Tibial nerve (tissue), 4 donors: Measurements from ENCODE around the gene FBN2. TPM values are rescaled to one million over a fixed set of nuclear protein-coding genes. Genes with fewer than 3 reads are reported as not detected.

Experiments used
- DNase-seq, 2 donors: peaks; one replicate each; pipeline ENCODE4 v3.0.0-alpha.2; 2019; ENCODE audit warnings: low spot score in 2 of 2
- H3K27ac ChIP-seq, 4 donors: fragments of 200-600 bp; sonication (generic) in 3 of 4; one replicate each; pipeline ENCODE4 v1.5.1; 2017 to 2019; ENCODE audit warnings: mild to moderate bottlenecking in 1 of 4
- H3K27me3 ChIP-seq, 2 donors: fragments of 200-600 bp; sonication (generic) in 1 of 2; one replicate each; pipeline versions ENCODE4 v1.5.1 to v1.6.0; 2017 to 2019
- H3K36me3 ChIP-seq, 3 donors: fragments of 200-600 bp; sonication (generic); one replicate each; pipeline ENCODE4 v1.5.1; 2018 to 2019
- H3K4me1 ChIP-seq, 4 donors: fragments of 200-600 bp; sonication (generic) in 3 of 4; one replicate each; pipeline ENCODE4 v1.5.1; 2017 to 2019
- H3K4me3 ChIP-seq, 4 donors: fragments of 200-600 bp; sonication (generic) in 3 of 4; one replicate each; pipeline ENCODE4 v1.5.1; 2017 to 2019; ENCODE audit warnings: mild to moderate bottlenecking in 1 of 4, moderate library complexity in 1 of 4
- H3K9me3 ChIP-seq, 4 donors: fragments of 200-600 bp; sonication (generic) in 3 of 4; one replicate each; pipeline ENCODE4 v1.5.1; 2017 to 2019
- CTCF ChIP-seq, 5 experiments: fragments of 200-600 bp in 3 of 5; fragments of 450-650 bp in 2 of 5; sonication (generic) in 3 of 5; IDR thresholded peaks; one replicate each; pipeline ENCODE4 v1.5.1; 2016 to 2019; ENCODE audit warnings: antibody characterized with exemption in 5 of 5, mild to moderate bottlenecking in 3 of 5, moderate library complexity in 2 of 5
- EP300 ChIP-seq, 2 donors: sonication (generic); formaldehyde crosslinking; IDR thresholded peaks; one replicate each; pipeline ENCODE4 v1.6.1; 2017; ENCODE audit warnings: antibody characterized with exemption in 2 of 2, mild to moderate bottlenecking in 1 of 2
- POLR2A ChIP-seq, 2 donors: fragments of 450-650 bp; IDR thresholded peaks; one replicate each; pipeline ENCODE4 v1.6.1; 2017; ENCODE audit warnings: antibody characterized with exemption in 2 of 2, mild to moderate bottlenecking in 2 of 2, moderate library complexity in 2 of 2
- WGBS, 2 donors: methylation state at CpG; one replicate each; pipeline ENCODE4 v1.1.5; 2018; 5-methylcytosine and 5-hydroxymethylcytosine counted together
- total RNA-seq, 4 donors: library from RNA; depleted of rRNA; stranded (reverse); fragments of >200 nt; gene quantifications; one replicate each; pipeline ENCODE4 v1.1.0, GENCODE V29; 2016

The FBN2 gene
- total RNA-seq, 4 donors from 2014 or later: 1.2 to 6.3 (median 3.6) TPM

- Histone ChIP-seq H3K4me3 (no peak overlapping the region), H3K36me3 (no peaks in the 10 kb centered on the region), H3K9me3 (no peaks in the 10 kb centered on the region), H3K27me3 (no peaks in the 10 kb centered on the region), H3K4me1 (no peaks in the 10 kb centered on the region), H3K27ac (no peak overlapping the region)
- DNase-seq: no peak
- TF ChIP-seq EP300 (IDR thresholded peaks at IDR 0.05) (no peak), POLR2A (IDR thresholded peaks at IDR 0.05) (no peak), CTCF (IDR thresholded peaks at IDR 0.05) (no peak)
Observed at GRCh38 chr5:128527077-128527476, 11.0 kb downstream of the FBN2 start.

GRCh38 chr5:128522336-128522735 is 15.7 kb downstream of the FBN2 start:
- Histone ChIP-seq H3K36me3 (no peaks in the 10 kb centered on the region), H3K4me1 (no peaks in the 10 kb centered on the region), H3K4me3 (no peak overlapping the region), H3K9me3 (no peaks in the 10 kb centered on the region), H3K27me3 (no peaks in the 10 kb centered on the region), H3K27ac (no peak overlapping the region)
- no peak for TF ChIP-seq CTCF (IDR thresholded peaks at IDR 0.05)
- no peak for TF ChIP-seq POLR2A (IDR thresholded peaks at IDR 0.05)
- TF ChIP-seq EP300 (IDR thresholded peaks at IDR 0.05): no peak
- WGBS, 2 donors: 54 to 67% methylated on average over 5 of the region's 5 CpGs
- no peak for DNase-seq

- TF ChIP-seq CTCF (IDR thresholded peaks at IDR 0.05) (no peak), EP300 (IDR thresholded peaks at IDR 0.05) (no peak), POLR2A (IDR thresholded peaks at IDR 0.05) (no peak)
- H3K4me3 ChIP-seq: no peak overlapping the region
- H3K27ac ChIP-seq: no peak overlapping the region
- H3K4me1 ChIP-seq: no peaks in the 10 kb centered on the region
- WGBS, 2 donors: 70 to 83% methylated on average over 1 of the region's 1 CpG
- no peaks in the 10 kb centered on the region for H3K36me3 ChIP-seq
- H3K9me3 ChIP-seq: no peaks in the 10 kb centered on the region
- H3K27me3 ChIP-seq: no peaks in the 10 kb centered on the region
- no peak for DNase-seq
Observed at GRCh38 chr5:128519827-128520226, 18.2 kb downstream of the FBN2 start.

GRCh38 chr5:128516978-128517377 is 21.1 kb downstream of the FBN2 start:
- Histone ChIP-seq H3K36me3 (no peaks in the 10 kb centered on the region), H3K4me1 (no peaks in the 10 kb centered on the region), H3K27ac (no peak overlapping the region), H3K4me3 (no peak overlapping the region), H3K27me3 (no peaks in the 10 kb centered on the region), H3K9me3 (no peaks in the 10 kb centered on the region)
- 71 to 74% methylated on average over 1 of the region's 1 CpG for WGBS, 2 donors
- no peak for DNase-seq
- TF ChIP-seq CTCF (IDR thresholded peaks at IDR 0.05): no peak
- TF ChIP-seq EP300 (IDR thresholded peaks at IDR 0.05): no peak
- no peak for TF ChIP-seq POLR2A (IDR thresholded peaks at IDR 0.05)

GRCh38 chr5:128513806-128514205 is 24.2 kb downstream of the FBN2 start:
- DNase-seq: no peak
- Histone ChIP-seq H3K9me3 (no peaks in the 10 kb centered on the region), H3K4me1 (no peaks in the 10 kb centered on the region), H3K27me3 (no peaks in the 10 kb centered on the region), H3K4me3 (no peak overlapping the region), H3K27ac (no peak overlapping the region), H3K36me3 (no peaks in the 10 kb centered on the region)
- TF ChIP-seq EP300 (IDR thresholded peaks at IDR 0.05) (no peak), POLR2A (IDR thresholded peaks at IDR 0.05) (no peak), CTCF (IDR thresholded peaks at IDR 0.05) (no peak)
- 8 to 13% methylated on average over 1 of the region's 1 CpG for WGBS, 2 donors
